Left lung (tissue), 10 donors: Measurements from ENCODE around the gene ELP6. TPM values are rescaled to one million over a fixed set of nuclear protein-coding genes. Genes with fewer than 3 reads are reported as not detected.
A peak's percentile ranks its signal among the peaks of the same experiment; 100 is the strongest.
"Not testable (repeated sequence)": the region's sequence is repeated elsewhere in the genome, so short reads cannot be mapped to it uniquely, and the experiment has no call there.

ENCODE experiments used
- ATAC-seq: fragments of 200-7000 bp; cut with Tn5 transposase; one replicate; pipeline ENCODE4 v1.9.1; 2020; ENCODE audit warnings: moderate library complexity
- DNase-seq, 4 donors: peaks; one replicate each; pipeline ENCODE4 v3.0.0-alpha.2; 2013 to 2020
- H3K27ac ChIP-seq, 2 donors: fragments of 200-600 bp; sonication (generic) in 1 of 2; one replicate each; pipeline versions ENCODE4 v1.5.0 to v1.8.0; 2020 to 2021
- H3K27me3 ChIP-seq, 2 donors: fragments of 200-600 bp; sonication (generic) in 1 of 2; one replicate each; pipeline versions ENCODE4 v1.5.0 to v1.8.0; 2020 to 2021
- H3K36me3 ChIP-seq, 2 donors: fragments of 200-600 bp; sonication (generic) in 1 of 2; one replicate each; pipeline versions ENCODE4 v1.5.0 to v1.8.0; 2020 to 2021
- H3K4me1 ChIP-seq, 2 donors: fragments of 200-600 bp; one replicate each; pipeline ENCODE4 v1.8.0; 2021
- H3K4me3 ChIP-seq, 2 donors: fragments of 200-600 bp; sonication (generic) in 1 of 2; one replicate each; pipeline versions ENCODE4 v1.5.0 to v1.8.0; 2020 to 2021; ENCODE audit warnings: mild to moderate bottlenecking in 1 of 2
- H3K9me3 ChIP-seq, 2 donors: fragments of 200-600 bp; sonication (generic) in 1 of 2; one replicate each; pipeline versions ENCODE4 v1.5.0 to v1.8.0; 2020 to 2021
- CTCF ChIP-seq, 2 donors: fragments of 200-600 bp; sonication (generic) in 1 of 2; IDR thresholded peaks; one replicate each; pipeline versions ENCODE4 v1.5.0 to v1.8.0; 2021; ENCODE audit warnings: antibody characterized with exemption in 2 of 2
- intact Hi-C, 2 donors: fragments of 100-400 bp; cut with DNase I; formaldehyde crosslinking; loops; one replicate each; pipeline versions ENCODE4 v1.11.2 to v1.14.2; 2022
- polyA plus RNA-seq, 6 donors: library from polyadenylated mRNA; unstranded; fragments of 120-200 nt; gene quantifications; one replicate each; pipeline ENCODE4 v1.2.1, GENCODE V29; 2013; ENCODE audit not compliant: insufficient read length in 6 of 6
- total RNA-seq, 2 donors: library from RNA; stranded (reverse); fragmentation: NEBNext Ultra II Directional; extraction: Animal tissue kit (Norgen Biotek cat#: 25700); gene quantifications; one replicate each; pipeline ENCODE4 v1.2.1, GENCODE V29; 2021
- donor health status: DM: no; HTN: yes; CAD: no.
- donor health status: DM: no; HTN: no; CAD: no.

Gene ELP6
- total and polyA plus RNA-seq, 8 donors: 25.7 to 47.5 (median 44.3) TPM

GRCh38 chr3:47475029-47475569, 38.4 kb downstream of the ELP6 start:
- Histone ChIP-seq H3K4me1 (peaks cover 0 to 29% of the 10 kb centered on the region in 2 donors), H3K27ac (peak overlapping the region; percentile 65 to 81), H3K36me3 (no peaks in the 10 kb centered on the region), H3K4me3 (peak overlapping the region; percentile 92 to 96), H3K27me3 (no peaks in the 10 kb centered on the region), H3K9me3 (no peaks in the 10 kb centered on the region)
- DNase-seq: no peak
- ATAC-seq: peak; percentile 9
- intact Hi-C loops: loop anchor here (5.0 to 10.0 kb wide), 2 partner anchors 50 to 53 kb away; no protein-coding TSS in a partner anchor
- no peak for TF ChIP-seq CTCF (IDR thresholded peaks at IDR 0.05)

DNA sequence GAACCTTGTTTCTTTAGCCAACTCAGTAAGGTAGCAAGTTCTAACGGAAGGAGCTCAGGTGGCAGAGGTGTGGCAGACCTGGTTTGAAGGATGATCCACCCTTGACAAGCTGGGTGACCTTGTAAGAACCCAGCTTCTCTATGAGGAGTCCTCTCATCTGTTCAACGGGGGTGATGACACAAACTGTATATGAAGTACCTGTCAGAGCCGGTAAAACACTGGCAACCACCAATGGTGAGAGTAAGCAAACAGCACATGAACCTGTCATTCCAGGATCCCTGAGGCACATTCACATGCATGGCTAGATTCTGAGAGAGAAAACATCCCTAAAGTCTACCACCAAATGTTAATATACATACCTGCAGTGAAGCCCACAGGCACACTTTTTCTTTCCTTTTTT, 40.1 kb downstream of the ELP6 start:
- no peak for TF ChIP-seq CTCF (IDR thresholded peaks at IDR 0.05)

DNA sequence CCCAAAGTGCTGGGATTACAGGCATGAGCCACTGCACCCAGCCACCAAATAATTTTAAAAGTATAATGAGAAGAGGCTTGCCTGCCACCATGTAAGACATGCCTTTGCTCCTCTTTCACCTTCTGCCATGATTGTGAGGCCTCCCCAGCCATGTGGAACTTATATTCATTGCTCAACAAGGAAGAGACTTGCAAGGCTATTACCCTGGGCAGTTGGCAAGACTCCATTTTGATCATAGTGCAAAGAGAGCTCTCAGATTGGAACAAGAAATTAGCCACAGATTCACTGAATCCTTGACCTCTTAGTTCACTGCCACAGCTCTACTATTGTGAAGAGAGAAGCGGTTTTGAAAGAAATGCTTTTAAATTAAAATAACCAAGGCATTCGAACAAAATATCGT, 43.9 kb downstream of the ELP6 start:
- no peak for TF ChIP-seq CTCF (IDR thresholded peaks at IDR 0.05)
- DNase-seq: no peak
- peaks cover 0 to 32% of the 10 kb centered on the region in 2 donors for H3K4me1 ChIP-seq
- no peaks in the 10 kb centered on the region for H3K36me3 ChIP-seq
- H3K27ac ChIP-seq: no peak overlapping the region
- no peaks in the 10 kb centered on the region for H3K27me3 ChIP-seq
- ATAC-seq: no peak
- intact Hi-C loops: loop anchor here in 1 of 2 donors (10.0 kb wide), 1 partner anchor 45 kb away; no protein-coding TSS in a partner anchor
- no peaks in the 10 kb centered on the region for H3K9me3 ChIP-seq
- no peak overlapping the region for H3K4me3 ChIP-seq

More for the DNA sequence above, 40.1 kb downstream of the ELP6 start:
- H3K4me1 ChIP-seq: peaks cover 0 to 29% of the 10 kb centered on the region in 2 donors
- no peak for DNase-seq
- ATAC-seq: no peak
- no peaks in the 10 kb centered on the region for H3K9me3 ChIP-seq
- no peak overlapping the region for H3K27ac ChIP-seq
- intact Hi-C loops: loop anchor here in 1 of 2 donors (10.0 kb wide), 1 partner anchor 49 kb away; no protein-coding TSS in a partner anchor
- H3K27me3 ChIP-seq: no peaks in the 10 kb centered on the region
- H3K4me3 ChIP-seq: no peak overlapping the region
- H3K36me3 ChIP-seq: no peaks in the 10 kb centered on the region

DNA sequence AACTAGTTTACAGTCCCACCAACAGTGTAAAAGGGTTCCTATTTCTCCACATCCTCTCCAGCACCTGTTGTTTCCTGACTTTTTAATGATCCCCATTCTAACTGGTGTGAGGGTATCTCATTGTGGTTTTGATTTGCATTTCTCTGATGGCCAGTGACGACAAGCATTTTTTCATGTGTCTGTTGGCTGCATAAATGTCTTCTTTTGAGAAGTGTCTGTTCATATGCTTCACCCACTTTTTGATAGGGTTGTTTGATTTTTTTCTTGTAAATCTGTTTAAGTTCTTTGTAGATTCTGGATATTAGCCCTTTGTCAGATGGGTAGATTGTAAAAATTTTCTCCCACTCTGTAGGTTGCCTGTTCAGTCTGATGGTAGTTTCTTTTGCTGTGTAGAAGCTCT, 45.2 kb downstream of the ELP6 start:
- H3K9me3 ChIP-seq, H3K27me3 ChIP-seq, DNase-seq, ATAC-seq, H3K4me3 ChIP-seq, H3K27ac ChIP-seq, intact Hi-C loops, H3K36me3 ChIP-seq: not testable (repeated sequence)
- H3K4me1 ChIP-seq: peaks cover 0 to 29% of the 10 kb centered on the region in 2 donors

DNA sequence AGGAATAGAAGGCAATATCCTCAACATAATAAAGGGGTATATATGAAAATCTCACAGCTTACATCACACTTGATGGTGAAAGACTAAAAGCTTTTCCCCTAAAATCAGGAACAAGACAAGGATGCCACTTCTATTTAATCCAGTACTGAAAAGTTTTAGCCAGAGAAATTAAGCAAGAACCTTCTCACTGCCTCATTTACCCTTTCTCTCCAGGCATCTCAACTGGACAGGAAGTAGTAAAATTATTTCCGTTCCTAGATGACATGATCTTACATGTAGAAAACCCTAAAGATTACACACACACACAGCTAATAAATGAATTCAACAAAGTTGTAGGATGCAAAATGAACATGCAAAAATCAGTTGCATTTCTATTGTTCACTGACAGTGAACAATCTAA, 48.9 kb downstream of the ELP6 start:
- no peaks in the 10 kb centered on the region for H3K27me3 ChIP-seq
- no peak overlapping the region for H3K4me3 ChIP-seq
- H3K4me1 ChIP-seq: peaks cover 5 to 41% of the 10 kb centered on the region in 2 donors
- TF ChIP-seq CTCF (IDR thresholded peaks at IDR 0.05): no peak
- intact Hi-C loops: no loop called here
- no peaks in the 10 kb centered on the region for H3K36me3 ChIP-seq
- ATAC-seq: no peak
- H3K27ac ChIP-seq: no peak overlapping the region
- H3K9me3 ChIP-seq: peaks cover 0 to 10% of the 10 kb centered on the region in 2 donors
- DNase-seq: no peak

GRCh38 chr3:47459534-47460085, 53.9 kb downstream of the ELP6 start:
- ATAC-seq, H3K27ac ChIP-seq, DNase-seq, intact Hi-C loops, H3K4me3 ChIP-seq, H3K27me3 ChIP-seq, H3K36me3 ChIP-seq: not testable (repeated sequence)
- Histone ChIP-seq H3K4me1 (peaks cover 5 to 31% of the 10 kb centered on the region in 2 donors), H3K9me3 (peaks cover 0 to 14% of the 10 kb centered on the region in 2 donors)
